HEK293 (cell line): ENCODE measurements around the gene C2CD3.

Source experiments
- CTCF ChIP-seq: fragments of 450-650 bp; formaldehyde crosslinking; IDR thresholded peaks from 2 replicates; pipeline ENCODE4 v1.5.1; 2016; ENCODE audit warnings: missing biosample characterization, missing genetic modification characterization
- MYNN ChIP-seq: fragments of 450-650 bp; formaldehyde crosslinking; IDR thresholded peaks from 2 replicates; pipeline ENCODE4 v1.5.1; 2016; ENCODE audit warnings: missing biosample characterization, missing genetic modification characterization, borderline replicate concordance
- PRDM10 ChIP-seq: fragments of 450-650 bp; formaldehyde crosslinking; IDR thresholded peaks from 2 replicates; pipeline ENCODE4 v1.5.1; 2016; ENCODE audit warnings: missing biosample characterization, missing genetic modification characterization
- SALL2 ChIP-seq: fragments of 450-650 bp; formaldehyde crosslinking; IDR thresholded peaks from 2 replicates; pipeline ENCODE4 v1.5.0; 2017; ENCODE audit warnings: missing biosample characterization, mild to moderate bottlenecking, missing genetic modification characterization, borderline replicate concordance
- SETDB1 ChIP-seq: IDR thresholded peaks from one replicate; pipeline ENCODE4 v1.6.1; 2017; ENCODE audit warnings: mild to moderate bottlenecking, low read length, moderate library complexity, mixed read lengths; ENCODE audit not compliant: insufficient read length
- TRIM28 ChIP-seq: IDR thresholded peaks from 2 replicates; pipeline ENCODE4 v1.6.1; 2011; ENCODE audit warnings: low read length, control low read depth, borderline replicate concordance
- ZBTB17 ChIP-seq: fragments of 450-650 bp; formaldehyde crosslinking; IDR thresholded peaks from 2 replicates; pipeline ENCODE4 v1.5.1; 2016; ENCODE audit warnings: missing biosample characterization, missing genetic modification characterization
- ZBTB44 ChIP-seq: fragments of 450-650 bp; IDR thresholded peaks from 2 replicates; pipeline ENCODE4 v1.5.1; 2018; ENCODE audit warnings: missing biosample characterization, mild to moderate bottlenecking, missing genetic modification characterization
- ZFP37 ChIP-seq: fragments of 450-650 bp; formaldehyde crosslinking; IDR thresholded peaks from 2 replicates; pipeline ENCODE4 v1.5.1; 2016; ENCODE audit warnings: missing biosample characterization, missing genetic modification characterization
- ZNF704 ChIP-seq: fragments of 450-650 bp; formaldehyde crosslinking; IDR thresholded peaks from 2 replicates; pipeline ENCODE4 v1.5.1; 2016; ENCODE audit warnings: missing biosample characterization, missing genetic modification characterization

GRCh38 chr11:74138572-74138971 is 32.2 kb downstream of the C2CD3 start:
- TF ChIP-seq PRDM10 (tag by site-specific recombination) (no peak; the same call in 1 of the 2 replicates), SETDB1 (no peak), ZFP37 (no peak), CTCF (tag by site-specific recombination) (no peak), TRIM28 (no peak), ZBTB44 (no peak), SALL2 (tag by site-specific recombination) (no peak), ZBTB17 (tag by site-specific recombination) (peak; percentile 34), MYNN (tag by site-specific recombination) (no peak), ZNF704 (tag by site-specific recombination) (no peak)
